ENCODE data around the gene ACTMAP. TPM values are rescaled to one million over a fixed set of nuclear protein-coding genes. Genes with fewer than 3 reads are reported as not detected.
A peak's percentile ranks its signal among the peaks of the same experiment; 100 is the strongest.

Gene ACTMAP
- total and polyA plus RNA-seq, 2 of the 13 experiments (the other 11 are each of a cell fraction or from before 2014, with no cell fraction given), result 2.2 to 7.9 TPM

DNA sequence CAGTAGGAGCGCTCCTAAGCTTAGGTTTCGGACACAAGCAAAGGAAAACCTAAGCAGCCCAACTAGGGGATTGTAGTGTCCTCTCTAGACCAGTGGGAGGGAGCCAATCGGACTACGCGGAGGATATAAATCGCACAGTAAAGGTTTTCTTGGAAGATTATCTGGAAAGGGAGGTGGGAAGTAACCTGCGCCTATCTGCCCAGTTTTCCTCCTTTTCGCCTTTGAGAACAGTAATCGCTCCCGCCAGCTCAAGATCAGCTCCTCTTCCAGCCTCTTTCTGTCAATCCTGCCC, 27.3 kb upstream of the ACTMAP start (continued):
- TF ChIP-seq MEIS2 (CRISPR knock-in tag; IDR thresholded peaks at IDR 0.05) (0 out of 2 replicates have a peak, but pooled peaks have one; percentile 30), ZFP36L1 (CRISPR knock-in tag; IDR thresholded peaks at IDR 0.05) (0 out of 2 replicates have a peak, but pooled peaks have one; percentile 29), YEATS4 (CRISPR knock-in tag; IDR thresholded peaks at IDR 0.05; ENCODE audit: borderline replicate concordance) (peak; percentile 57; the same call in 1 of the 2 replicates), ZNF792 (CRISPR knock-in tag; IDR thresholded peaks at IDR 0.05) (no peak), NR0B2 (CRISPR knock-in tag; IDR thresholded peaks at IDR 0.05) (no peak), ZNF34 (CRISPR knock-in tag; IDR thresholded peaks at IDR 0.05; ENCODE audit: borderline replicate concordance) (no peak), RXRA (CRISPR knock-in tag; IDR thresholded peaks at IDR 0.05) (no peak), THYN1 (CRISPR knock-in tag; IDR thresholded peaks at IDR 0.05; ENCODE audit: borderline replicate concordance, low read depth) (no peak), TBX3 (IDR thresholded peaks at IDR 0.05; ENCODE audit: borderline replicate concordance) (no peak), ZFP36L2 (CRISPR knock-in tag; IDR thresholded peaks at IDR 0.05) (no peak), FOXP1 (IDR thresholded peaks at IDR 0.05) (no peak), FOXP1 (CRISPR knock-in tag; IDR thresholded peaks at IDR 0.05) (no peak), RFX1 (IDR thresholded peaks at IDR 0.05) (no peak), GATAD2A (CRISPR knock-in tag; IDR thresholded peaks at IDR 0.05) (no peak), MIXL1 (CRISPR knock-in tag; IDR thresholded peaks at IDR 0.05) (0 out of 2 replicates have a peak, but pooled peaks have one; percentile 5), ZNF367 (CRISPR knock-in tag; IDR thresholded peaks at IDR 0.05; ENCODE audit: borderline replicate concordance) (no peak), ZMAT3 (CRISPR knock-in tag; conservative IDR thresholded peaks at IDR 0.05) (no peak), KMT2A (CRISPR knock-in tag; IDR thresholded peaks at IDR 0.05) (no peak), SRSF1 (optimal IDR thresholded peaks at IDR 0.05; ENCODE audit: low read depth, low read length) (no peak), KLF11 (CRISPR knock-in tag; IDR thresholded peaks at IDR 0.05) (no peak), ZNF556 (CRISPR knock-in tag; IDR thresholded peaks at IDR 0.05; ENCODE audit: borderline replicate concordance) (no peak), ZFP1 (CRISPR knock-in tag; IDR thresholded peaks at IDR 0.05) (no peak), TAF1 (CRISPR knock-in tag; IDR thresholded peaks at IDR 0.05) (peak; percentile 46; the same call in 1 of the 2 replicates), ZNF724P (CRISPR knock-in tag; IDR thresholded peaks at IDR 0.05; ENCODE audit: borderline replicate concordance) (no peak)
- TF ChIP-seq, protein P1, sequence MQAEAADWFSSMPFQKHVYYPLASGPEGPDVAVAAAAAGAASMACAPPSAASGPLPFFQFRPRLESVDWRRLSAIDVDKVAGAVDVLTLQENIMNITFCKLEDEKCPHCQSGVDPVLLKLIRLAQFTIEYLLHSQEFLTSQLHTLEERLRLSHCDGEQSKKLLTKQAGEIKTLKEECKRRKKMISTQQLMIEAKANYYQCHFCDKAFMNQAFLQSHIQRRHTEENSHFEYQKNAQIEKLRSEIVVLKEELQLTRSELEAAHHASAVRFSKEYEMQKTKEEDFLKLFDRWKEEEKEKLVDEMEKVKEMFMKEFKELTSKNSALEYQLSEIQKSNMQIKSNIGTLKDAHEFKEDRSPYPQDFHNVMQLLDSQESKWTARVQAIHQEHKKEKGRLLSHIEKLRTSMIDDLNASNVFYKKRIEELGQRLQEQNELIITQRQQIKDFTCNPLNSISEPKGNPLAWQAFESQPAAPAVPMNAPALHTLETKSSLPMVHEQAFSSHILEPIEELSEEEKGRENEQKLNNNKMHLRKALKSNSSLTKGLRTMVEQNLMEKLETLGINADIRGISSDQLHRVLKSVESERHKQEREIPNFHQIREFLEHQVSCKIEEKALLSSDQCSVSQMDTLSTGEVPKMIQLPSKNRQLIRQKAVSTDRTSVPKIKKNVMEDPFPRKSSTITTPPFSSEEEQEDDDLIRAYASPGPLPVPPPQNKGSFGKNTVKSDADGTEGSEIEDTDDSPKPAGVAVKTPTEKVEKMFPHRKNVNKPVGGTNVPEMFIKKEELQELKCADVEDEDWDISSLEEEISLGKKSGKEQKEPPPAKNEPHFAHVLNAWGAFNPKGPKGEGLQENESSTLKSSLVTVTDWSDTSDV (CRISPR knock-in tag; IDR thresholded peaks at IDR 0.05), result no peak
- TF ChIP-seq, protein P2, sequence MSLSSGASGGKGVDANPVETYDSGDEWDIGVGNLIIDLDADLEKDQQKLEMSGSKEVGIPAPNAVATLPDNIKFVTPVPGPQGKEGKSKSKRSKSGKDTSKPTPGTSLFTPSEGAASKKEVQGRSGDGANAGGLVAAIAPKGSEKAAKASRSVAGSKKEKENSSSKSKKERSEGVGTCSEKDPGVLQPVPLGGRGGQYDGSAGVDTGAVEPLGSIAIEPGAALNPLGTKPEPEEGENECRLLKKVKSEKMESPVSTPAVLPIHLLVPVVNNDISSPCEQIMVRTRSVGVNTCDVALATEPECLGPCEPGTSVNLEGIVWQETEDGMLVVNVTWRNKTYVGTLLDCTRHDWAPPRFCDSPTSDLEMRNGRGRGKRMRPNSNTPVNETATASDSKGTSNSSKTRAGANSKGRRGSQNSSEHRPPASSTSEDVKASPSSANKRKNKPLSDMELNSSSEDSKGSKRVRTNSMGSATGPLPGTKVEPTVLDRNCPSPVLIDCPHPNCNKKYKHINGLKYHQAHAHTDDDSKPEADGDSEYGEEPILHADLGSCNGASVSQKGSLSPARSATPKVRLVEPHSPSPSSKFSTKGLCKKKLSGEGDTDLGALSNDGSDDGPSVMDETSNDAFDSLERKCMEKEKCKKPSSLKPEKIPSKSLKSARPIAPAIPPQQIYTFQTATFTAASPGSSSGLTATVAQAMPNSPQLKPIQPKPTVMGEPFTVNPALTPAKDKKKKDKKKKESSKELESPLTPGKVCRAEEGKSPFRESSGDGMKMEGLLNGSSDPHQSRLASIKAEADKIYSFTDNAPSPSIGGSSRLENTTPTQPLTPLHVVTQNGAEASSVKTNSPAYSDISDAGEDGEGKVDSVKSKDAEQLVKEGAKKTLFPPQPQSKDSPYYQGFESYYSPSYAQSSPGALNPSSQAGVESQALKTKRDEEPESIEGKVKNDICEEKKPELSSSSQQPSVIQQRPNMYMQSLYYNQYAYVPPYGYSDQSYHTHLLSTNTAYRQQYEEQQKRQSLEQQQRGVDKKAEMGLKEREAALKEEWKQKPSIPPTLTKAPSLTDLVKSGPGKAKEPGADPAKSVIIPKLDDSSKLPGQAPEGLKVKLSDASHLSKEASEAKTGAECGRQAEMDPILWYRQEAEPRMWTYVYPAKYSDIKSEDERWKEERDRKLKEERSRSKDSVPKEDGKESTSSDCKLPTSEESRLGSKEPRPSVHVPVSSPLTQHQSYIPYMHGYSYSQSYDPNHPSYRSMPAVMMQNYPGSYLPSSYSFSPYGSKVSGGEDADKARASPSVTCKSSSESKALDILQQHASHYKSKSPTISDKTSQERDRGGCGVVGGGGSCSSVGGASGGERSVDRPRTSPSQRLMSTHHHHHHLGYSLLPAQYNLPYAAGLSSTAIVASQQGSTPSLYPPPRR (CRISPR knock-in tag; IDR thresholded peaks at IDR 0.05; ENCODE audit: borderline replicate concordance), result no peak
